Central memory CD4-positive, alpha-beta T cell (primary cell): ENCODE measurements around the gene CLDN17.

Experiments used
- DNase-seq: peaks from one replicate; pipeline ENCODE4 v3.0.0; 2022

Gene CLDN17

GRCh38 chr21:30116479-30116878 is 50.1 kb downstream of the CLDN17 start:
- DNase-seq: no peak
